ENCODE data around the gene FXR2. TPM values are rescaled to one million over a fixed set of nuclear protein-coding genes. Genes with fewer than 3 reads are reported as not detected.

FXR2 gene
- total RNA-seq, 1 experiment from 2014 or later: 30.9 TPM

GRCh38 chr17:7620835-7621234 is 6.1 kb upstream of the FXR2 start:
- H3K9me3 Mint-ChIP-seq (ENCODE audit: low read depth, unreplicated experiment): no peaks in the 10 kb centered on the region
- no peak overlapping the region for H3K4me3 Mint-ChIP-seq (ENCODE audit: low read depth, unreplicated experiment)
- H3K4me1 Mint-ChIP-seq (ENCODE audit: low read depth, unreplicated experiment): no peaks in the 10 kb centered on the region
- BruUV-seq (replicated peaks): no TSS peak
- no peaks in the 10 kb centered on the region for H3K27me3 Mint-ChIP-seq (ENCODE audit: unreplicated experiment)
- H3K36me3 Mint-ChIP-seq (ENCODE audit: insufficient read depth, unreplicated experiment): no peaks in the 10 kb centered on the region
- no peak for DNase-seq
- intact Hi-C loops (cut with micrococcal nuclease; ENCODE audit: unreplicated experiment): no loop called here
- no peak for TF ChIP-seq CTCF (IDR thresholded peaks at IDR 0.05; ENCODE audit: unreplicated experiment)
- no peak overlapping the region for H3K27ac Mint-ChIP-seq (ENCODE audit: unreplicated experiment)
- CTCF ChIA-PET: no interaction called here

GRCh38 chr17:7618608-7619007 is 3.9 kb upstream of the FXR2 start:
- H3K4me1 Mint-ChIP-seq (ENCODE audit: low read depth, unreplicated experiment): peaks cover 4% of the 10 kb centered on the region
- H3K9me3 Mint-ChIP-seq (ENCODE audit: low read depth, unreplicated experiment): no peaks in the 10 kb centered on the region
- BruUV-seq (replicated peaks): no TSS peak
- peaks cover 16% of the 10 kb centered on the region for H3K36me3 Mint-ChIP-seq (ENCODE audit: insufficient read depth, unreplicated experiment)
- H3K27me3 Mint-ChIP-seq (ENCODE audit: unreplicated experiment): no peaks in the 10 kb centered on the region
- CTCF ChIA-PET: interaction anchor here (1.3 kb wide), 1 partner anchor 14 kb away, joined by 3 read pairs; no protein-coding TSS in a partner anchor
- intact Hi-C loops (cut with micrococcal nuclease; ENCODE audit: unreplicated experiment): no loop called here
- no peak overlapping the region for H3K27ac Mint-ChIP-seq (ENCODE audit: unreplicated experiment)
- no peak for DNase-seq
- no peak for TF ChIP-seq CTCF (IDR thresholded peaks at IDR 0.05; ENCODE audit: unreplicated experiment)
- H3K4me3 Mint-ChIP-seq (ENCODE audit: low read depth, unreplicated experiment): no peak overlapping the region

GRCh38 chr17:7615265-7615747 is 609 bp upstream of the FXR2 start:
- BruUV-seq (replicated peaks): no TSS peak
- Mint-ChIP-seq H3K27me3 (ENCODE audit: unreplicated experiment) (no peaks in the 10 kb centered on the region), H3K4me1 (ENCODE audit: low read depth, unreplicated experiment) (peaks cover 23% of the 10 kb centered on the region), H3K27ac (ENCODE audit: unreplicated experiment) (peak overlapping the region; percentile 79), H3K9me3 (ENCODE audit: low read depth, unreplicated experiment) (no peaks in the 10 kb centered on the region), H3K36me3 (ENCODE audit: insufficient read depth, unreplicated experiment) (peaks cover 25% of the 10 kb centered on the region), H3K4me3 (ENCODE audit: low read depth, unreplicated experiment) (peak overlapping the region; percentile 78)
- TF ChIP-seq CTCF (IDR thresholded peaks at IDR 0.05; ENCODE audit: unreplicated experiment): no peak
- CTCF ChIA-PET: interaction anchor here (0.6 to 1.4 kb wide), 7 partner anchors 12 to 401 kb away, joined by 3 to 5 read pairs (median 3); partner anchors contain the start of genes ATP1B2, CD68, SAT2 and TMEM256
- intact Hi-C loops (cut with micrococcal nuclease; ENCODE audit: unreplicated experiment): no loop called here
- no peak for DNase-seq

GRCh38 chr17:7613769-7614424 is 800 bp downstream of the FXR2 start:
- Mint-ChIP-seq H3K4me1 (ENCODE audit: low read depth, unreplicated experiment) (peaks cover 23% of the 10 kb centered on the region), H3K27ac (ENCODE audit: unreplicated experiment) (peak overlapping the region; percentile 57), H3K9me3 (ENCODE audit: low read depth, unreplicated experiment) (no peaks in the 10 kb centered on the region), H3K36me3 (ENCODE audit: insufficient read depth, unreplicated experiment) (peaks cover 28% of the 10 kb centered on the region), H3K27me3 (ENCODE audit: unreplicated experiment) (no peaks in the 10 kb centered on the region), H3K4me3 (ENCODE audit: low read depth, unreplicated experiment) (peak overlapping the region; percentile 78)
- CTCF ChIA-PET: interaction anchor here (0.6 to 1.4 kb wide), 3 partner anchors 9 to 209 kb away, joined by 3 to 5 read pairs (median 4); partner anchors contain the start of gene CD68
- BruUV-seq (replicated peaks): TSS peak; percentile 39
- intact Hi-C loops (cut with micrococcal nuclease; ENCODE audit: unreplicated experiment): no loop called here
- peak; percentile 3 for TF ChIP-seq CTCF (IDR thresholded peaks at IDR 0.05; ENCODE audit: unreplicated experiment)
- no peak for DNase-seq
